NCI-H2196 (cell line): ENCODE results near the gene PSPC1.
A peak's percentile ranks its signal among the peaks of the same experiment; 100 is the strongest.
"Not testable (repeated sequence)": the region's sequence is repeated elsewhere in the genome, so short reads cannot be mapped to it uniquely, and the experiment has no call there.

ENCODE experiments used
- DNase-seq: peaks from one replicate; lab custom pipeline; 2025; ENCODE audit not compliant: unreplicated experiment; lab: John Stamatoyannopoulos, UW

PSPC1 gene

DNA sequence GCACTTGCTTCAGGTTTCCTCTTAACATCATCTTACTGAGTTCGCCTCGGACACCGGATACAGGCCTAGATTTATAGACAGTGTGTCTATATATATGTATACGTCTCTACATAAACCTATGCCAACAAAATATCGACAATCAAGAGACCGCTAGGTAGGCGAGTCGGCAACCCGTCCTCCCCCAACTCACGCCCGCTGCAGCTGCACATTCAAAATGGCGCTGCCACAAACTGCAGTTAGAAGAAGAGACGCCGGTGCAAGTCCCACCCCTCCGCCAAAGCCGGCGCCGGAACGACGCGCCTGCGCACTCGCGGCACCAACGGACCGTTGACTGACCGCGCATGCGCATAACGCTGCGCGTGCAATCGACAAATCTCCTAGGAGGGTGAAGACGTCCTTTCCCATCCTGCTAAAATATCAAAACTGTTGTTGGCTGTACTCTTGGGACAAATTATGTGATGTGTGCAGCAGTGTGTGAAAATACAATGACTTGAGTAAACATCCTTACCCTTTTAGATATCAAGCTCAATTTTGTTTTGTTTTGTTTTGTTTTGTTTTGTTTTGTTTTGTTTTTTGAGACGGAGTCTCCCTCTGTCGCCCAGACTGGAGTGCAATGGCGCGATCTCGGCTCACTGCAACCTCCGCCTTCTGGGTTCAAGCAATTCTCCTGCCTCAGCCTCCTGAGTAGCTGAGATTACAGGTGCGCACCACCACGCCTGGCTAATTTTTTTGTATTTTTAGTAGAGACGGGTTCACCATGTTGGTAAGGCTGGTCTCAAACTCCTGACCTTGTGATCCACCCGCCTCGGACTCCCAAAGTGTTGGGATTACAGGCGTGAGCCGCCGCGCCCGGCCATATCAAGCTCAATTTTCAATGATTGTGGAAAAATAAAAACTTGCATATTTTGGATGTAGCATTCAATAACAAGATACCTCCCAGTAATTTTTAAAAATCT lies at the start of gene PSPC1:
Gene PSPC1, minus strand, starts transcription at position 219 of the 956 bp plus-strand sequence. Its CDS starts 188 bp downstream, at position 31.
- peak; percentile 89 for DNase-seq

DNA sequence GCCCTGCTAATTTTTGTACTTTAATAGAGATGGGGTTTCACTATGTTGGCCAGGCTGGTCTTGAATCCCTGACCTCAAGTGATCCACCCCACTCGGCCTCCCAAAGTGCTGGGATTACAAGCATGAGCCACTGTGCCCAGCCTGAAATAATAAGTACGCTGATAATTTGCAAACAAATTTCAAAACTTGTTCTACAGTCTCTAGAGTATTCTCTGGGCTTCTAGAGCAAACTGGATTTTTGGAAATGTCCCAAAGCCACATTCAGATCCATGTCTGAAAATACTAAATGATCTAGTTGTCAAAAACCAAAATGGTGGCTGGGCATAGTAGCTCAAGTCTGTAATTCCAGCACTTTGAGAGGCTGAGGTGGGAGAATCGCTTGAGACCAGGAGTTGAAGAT lies 39.9 kb upstream of the PSPC1 start:
- DNase-seq, result no peak

DNA sequence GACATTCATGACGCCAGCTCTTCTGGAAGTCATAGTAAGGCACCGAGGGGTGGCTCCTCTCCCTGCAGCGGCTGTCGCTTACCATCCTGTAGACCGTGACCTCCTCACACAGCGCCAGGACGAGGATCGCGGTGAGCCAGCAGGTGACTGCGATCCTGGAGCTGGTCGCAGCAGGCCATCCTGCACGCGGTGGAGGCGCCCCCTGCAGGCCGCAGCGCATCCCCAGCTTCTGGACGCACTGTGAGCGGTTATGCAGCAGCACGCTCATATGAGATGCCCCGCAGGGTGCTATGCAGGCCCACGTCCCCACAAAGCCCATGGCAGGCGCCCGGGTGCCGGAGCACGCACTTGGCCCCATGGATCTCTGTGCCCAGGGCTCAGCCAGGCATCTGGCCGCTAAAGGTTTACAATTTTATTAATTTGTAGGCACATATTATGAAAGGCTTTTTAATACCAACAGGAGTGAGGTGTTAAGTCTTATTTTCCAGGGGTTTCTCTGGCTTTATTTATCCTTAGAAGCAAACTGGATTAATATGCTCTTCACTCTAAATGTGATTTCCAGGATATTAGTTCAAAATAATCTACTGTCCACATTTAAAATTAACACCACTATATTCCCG lies 35.6 kb upstream of the PSPC1 start:
- no peak for DNase-seq

- DNase-seq, result no peak
These were observed 34.9 kb upstream of the PSPC1 start for GRCh38 chr13:19817510-19818158.

DNA sequence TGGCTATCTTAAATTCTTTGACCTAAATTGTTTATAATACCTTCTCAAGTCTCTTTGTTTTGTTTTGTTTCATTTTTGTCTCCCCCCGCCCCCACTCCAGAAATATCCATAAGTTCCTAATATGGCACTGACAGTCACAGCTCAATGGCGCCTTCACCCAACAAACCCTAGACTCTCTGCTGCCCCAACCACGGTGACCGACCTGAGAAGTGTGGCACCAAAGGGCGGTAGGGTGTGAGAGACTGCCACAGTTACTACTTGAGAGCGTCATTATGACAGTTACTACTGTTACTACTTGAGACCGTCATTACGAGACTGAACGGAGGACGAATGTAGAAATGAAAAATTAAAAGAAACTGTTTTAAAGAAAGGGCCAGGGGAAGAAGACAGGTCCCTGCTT lies 34.4 kb upstream of the PSPC1 start:
- no peak for DNase-seq

GRCh38 chr13:19815842-19816241 lies 33.1 kb upstream of the PSPC1 start:
- not testable (repeated sequence) for DNase-seq

- no peak for DNase-seq
These were observed 28.5 kb upstream of the PSPC1 start for GRCh38 chr13:19810996-19811881.

DNA sequence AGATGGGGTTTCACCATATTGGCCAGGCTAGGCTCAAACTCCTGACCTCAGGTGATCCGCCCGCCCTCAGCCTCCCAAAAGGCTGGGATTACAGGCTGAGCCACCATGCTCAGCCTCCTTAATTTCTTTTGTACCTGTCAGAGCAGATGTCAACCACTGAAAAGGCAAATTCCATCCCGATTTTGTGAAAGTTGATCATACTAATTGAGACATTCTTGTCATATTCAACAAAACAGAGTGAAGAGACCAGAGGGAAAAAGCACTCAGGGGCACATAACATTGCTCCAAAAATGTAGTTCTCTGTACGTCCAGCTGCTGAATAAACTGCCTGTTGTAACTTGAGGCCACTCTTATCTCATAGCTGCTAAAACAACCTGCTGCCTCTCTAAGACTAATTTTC lies 27.4 kb upstream of the PSPC1 start:
- no peak for DNase-seq

DNA sequence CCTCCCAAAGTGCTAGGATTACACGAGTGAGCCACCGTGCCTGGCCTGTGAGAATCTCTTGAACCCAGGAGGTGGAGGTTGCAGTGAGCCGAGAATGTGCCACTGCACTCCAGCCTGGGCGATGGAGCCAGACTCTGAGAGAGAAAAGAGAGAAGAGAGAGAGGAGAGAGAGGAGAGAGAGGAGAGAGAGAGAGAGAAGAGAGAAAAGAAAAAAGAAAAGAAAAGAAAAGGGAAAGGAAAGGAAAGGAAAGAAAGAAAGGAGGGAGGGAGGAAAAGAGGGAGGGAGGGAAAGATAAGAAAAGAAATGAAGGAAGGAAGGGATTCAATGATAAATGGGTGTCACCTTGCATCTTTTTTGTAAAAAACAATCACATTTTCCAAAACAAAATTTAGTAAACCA lies 23.0 kb upstream of the PSPC1 start:
- no peak for DNase-seq

DNA sequence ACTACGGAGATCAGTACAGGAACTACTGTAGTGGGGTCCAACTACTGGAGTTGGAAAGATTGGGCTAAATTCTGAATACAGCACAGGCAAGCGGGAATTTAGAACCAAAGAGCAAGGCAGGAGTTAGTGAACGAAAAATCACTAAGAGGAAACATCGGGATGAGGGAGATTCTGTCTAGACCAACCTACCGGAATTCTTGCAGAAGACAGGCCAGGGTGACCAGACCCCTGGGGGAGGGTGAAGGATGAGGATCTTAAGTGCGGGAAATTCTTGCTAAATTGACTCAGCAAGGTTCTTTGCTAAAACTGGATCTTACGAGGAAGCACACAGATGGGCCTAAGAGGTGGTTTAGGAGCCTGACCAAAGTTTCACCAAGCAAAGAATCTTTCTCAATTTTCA lies 13.2 kb upstream of the PSPC1 start:
- no peak for DNase-seq

DNA sequence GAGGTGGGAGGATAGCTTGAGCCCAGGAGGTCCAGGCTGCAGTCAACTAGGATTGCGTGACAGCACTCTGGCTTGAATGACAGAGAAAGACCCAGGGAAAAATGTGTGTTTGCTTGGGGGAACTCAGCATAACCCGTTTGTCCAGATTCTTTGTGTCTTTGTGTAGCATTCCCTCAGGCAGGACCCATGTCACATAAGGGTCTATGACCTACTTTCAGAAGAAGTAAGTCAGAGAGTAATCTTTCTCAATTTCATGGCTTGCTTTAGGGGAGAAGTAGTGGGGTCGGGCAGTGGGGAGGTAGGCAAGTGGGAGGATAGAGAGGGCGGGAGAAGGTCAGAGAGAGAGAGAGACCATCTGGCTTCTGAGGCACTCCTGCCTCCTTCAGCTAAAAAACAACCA lies 11.9 kb upstream of the PSPC1 start:
- no peak for DNase-seq

DNA sequence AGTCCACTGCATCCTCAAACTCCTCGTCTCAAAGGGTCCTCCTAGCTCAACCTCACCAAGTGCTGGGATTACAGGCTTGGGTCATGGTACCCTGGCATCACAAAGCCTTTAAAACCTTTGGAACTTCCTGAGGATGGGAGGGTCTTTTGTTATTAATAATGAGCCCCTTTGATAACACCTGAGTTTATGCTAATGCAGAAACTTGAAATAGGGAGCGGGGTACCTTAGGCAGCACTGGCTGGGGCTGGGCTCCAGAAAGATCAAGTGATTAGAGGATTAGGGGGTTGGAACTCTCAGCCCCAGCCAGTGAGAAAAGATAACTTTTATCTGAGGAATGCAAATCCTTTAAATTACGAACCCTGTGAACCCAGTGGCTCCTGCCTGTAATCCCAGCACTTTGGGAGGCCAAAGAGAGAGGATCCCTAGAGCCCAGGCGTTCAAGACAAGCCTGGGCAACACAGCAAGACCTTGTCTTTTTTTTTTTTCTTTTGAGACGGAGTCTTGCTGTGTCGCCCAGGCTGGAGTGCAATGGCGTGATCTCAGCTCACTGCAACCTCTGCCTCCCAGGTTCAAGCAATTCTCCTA lies 9.3 kb upstream of the PSPC1 start:
- DNase-seq, result no peak

DNA sequence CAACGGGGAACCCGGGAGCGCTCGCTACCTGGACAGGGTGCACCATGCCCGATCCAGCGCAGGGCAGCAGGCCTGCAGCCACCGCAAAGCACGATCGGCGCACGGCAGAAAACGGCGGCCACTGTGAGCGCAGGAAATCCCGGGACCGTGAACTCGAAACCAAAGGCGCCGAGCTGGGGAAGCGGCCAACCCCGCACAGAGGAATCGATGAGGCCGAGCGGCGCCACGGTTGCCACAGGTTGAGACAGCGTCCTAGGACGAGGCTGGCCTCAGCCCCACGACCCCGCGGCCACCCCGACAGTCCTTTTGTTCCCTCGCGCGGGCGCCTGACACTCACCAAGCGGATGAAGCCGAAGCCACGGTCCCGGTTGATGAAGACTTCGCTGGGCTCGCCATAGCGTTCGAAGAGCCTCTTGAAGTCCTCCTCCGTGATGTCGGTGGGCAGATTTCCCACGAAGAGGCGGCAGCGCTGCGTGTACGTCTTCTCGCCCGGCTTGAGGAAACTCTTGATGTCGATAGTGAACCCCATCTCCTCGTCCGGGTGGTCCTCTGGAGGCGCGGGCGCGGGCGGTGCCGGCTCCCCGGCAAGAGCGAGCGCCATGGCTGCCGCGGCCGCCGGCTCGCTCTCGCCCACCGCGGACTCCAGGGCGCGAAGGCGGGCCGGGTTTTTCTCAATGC lies 557 bp downstream of the PSPC1 start:
- no peak for DNase-seq

GRCh38 chr13:19781526-19781925 lies 1.2 kb downstream of the PSPC1 start:
- no peak for DNase-seq

DNA sequence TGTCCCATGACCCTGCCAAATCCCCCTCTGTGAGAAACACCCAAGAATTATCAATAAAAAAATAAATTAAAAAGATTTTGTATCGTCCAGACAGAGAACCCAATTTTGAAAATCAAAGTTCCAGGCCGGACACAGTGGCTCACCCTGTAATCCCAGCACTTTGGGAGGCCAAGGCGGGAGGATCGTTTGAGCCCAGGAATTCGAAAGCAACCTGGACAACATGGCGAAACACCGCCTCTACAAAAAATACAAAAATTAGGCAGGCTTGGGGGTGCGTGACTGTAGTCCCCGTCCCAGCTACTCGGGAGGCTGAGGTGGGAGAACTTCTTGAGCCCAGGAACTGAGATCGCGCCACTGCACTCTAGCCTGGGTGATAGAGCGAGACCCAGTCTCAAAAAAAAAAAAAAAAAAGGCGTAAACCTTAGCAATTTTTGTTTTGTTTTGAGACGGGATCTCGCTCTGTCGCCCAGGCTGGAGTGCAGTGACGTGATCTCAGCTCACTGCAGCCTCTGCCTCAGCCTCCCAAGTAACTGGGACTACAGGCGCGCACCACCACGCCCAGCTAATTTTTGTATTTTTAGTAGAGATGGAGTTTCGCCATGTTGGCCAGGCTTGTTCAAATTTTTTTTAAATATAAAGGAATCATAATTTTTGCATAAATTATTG lies 1.9 kb downstream of the PSPC1 start:
- not testable (repeated sequence) for DNase-seq

DNA sequence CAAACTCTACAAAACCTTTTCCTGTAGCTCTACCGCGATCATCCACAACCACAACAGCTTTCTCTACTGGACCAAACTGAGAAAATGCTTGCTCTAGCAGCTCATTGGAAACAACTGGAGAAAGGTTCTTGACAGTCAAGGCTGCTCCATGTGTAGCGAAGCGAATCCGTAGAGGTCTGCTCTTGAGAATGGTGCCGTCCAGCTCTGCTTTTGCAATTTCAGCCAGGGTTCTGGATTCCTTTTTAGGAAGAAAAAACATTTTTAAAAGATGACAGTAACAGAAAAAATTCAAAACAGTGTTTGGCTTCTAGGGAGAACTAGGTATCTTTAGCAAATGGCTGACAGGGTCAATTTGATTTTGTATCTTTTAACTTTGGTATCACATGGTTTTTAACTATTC lies 10.4 kb downstream of the PSPC1 start:
- DNase-seq, result no peak

GRCh38 chr13:19769854-19770253 lies 12.9 kb downstream of the PSPC1 start:
- no peak for DNase-seq

DNA sequence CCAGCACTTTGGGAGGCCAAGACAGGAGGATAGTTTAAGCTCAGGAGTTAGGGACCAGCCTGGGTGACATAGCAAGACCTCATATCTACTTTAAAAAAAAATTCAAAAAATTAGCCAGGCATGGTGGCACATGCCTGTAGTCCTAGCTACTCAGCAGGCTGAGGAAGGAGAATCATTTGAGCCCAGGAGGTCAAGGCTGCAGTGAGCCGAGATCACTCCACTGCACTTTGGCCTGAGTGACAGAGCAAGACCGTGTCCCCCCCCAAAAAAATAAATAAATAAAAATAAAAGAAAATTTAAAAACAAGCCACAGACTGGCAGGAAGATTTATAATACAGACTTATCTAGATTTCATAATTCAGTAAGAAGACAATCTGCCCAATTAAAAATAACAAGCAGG lies 14.8 kb downstream of the PSPC1 start:
- no peak for DNase-seq

DNA sequence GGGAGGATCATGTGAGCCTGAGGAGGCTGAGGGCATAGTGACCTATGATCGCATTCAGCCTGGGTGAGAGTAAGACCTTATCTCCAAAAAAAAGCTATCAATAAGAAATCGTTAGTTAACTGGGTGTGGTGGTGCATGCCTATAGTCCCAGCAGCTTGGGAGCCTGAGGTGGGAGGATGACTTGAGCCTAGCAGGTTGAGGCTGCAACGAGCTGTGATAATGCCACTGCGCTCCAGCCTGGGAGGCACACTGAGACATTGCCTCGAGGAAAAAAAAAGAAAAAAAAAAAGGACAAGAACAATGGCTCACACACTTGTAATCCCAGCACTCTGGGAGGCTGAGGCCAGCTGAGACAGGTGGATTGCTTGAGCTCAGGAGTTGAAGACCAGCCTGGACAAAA lies 16.2 kb downstream of the PSPC1 start:
- no peak for DNase-seq
